ENCODE measurements around the gene DDX43.
A peak's percentile ranks its signal among the peaks of the same experiment; 100 is the strongest.
"Not testable (repeated sequence)": the region's sequence is repeated elsewhere in the genome, so short reads cannot be mapped to it uniquely, and the experiment has no call there.

DDX43 gene

DNA sequence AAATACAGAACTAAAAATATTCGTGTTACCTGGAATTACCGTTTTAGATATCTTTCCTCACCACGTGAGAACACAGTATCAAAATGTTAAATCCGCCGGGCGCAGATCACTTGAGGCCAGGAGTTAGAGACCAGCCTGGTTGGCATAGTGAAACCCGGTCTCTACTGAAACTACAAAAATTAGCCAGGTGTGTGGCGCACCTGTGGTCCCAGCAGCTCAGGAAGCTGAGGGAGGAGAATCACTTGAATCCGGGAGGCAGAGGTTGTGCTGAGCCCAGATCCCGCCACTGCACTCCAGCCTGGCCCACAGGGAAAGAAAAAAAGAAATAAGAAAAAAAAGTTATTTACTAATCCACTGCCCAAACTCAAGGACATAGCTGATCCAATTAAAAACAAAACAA is 4.8 kb upstream of the DDX43 start:
- DNase-seq = no peak

DNA sequence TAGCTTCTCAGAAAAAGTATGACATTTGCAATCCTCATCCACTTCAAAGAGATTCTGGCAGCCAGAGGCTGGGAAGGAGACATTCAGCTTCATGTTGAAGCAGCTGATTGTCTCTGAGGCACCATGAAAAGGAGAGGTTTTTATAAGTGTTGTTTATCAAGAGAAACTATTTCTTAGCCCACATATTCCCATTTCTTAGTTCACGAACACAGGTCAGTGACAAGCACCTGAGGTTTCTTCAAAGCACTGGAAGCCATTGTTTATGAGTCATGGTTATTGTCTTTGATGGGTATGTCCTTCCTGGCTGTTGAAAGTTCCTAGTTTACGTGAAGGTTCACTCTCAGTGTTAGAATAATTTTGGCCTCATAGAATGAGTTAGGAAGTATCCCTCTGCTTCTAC is 3.0 kb upstream of the DDX43 start:
- no peak for DNase-seq

DNA sequence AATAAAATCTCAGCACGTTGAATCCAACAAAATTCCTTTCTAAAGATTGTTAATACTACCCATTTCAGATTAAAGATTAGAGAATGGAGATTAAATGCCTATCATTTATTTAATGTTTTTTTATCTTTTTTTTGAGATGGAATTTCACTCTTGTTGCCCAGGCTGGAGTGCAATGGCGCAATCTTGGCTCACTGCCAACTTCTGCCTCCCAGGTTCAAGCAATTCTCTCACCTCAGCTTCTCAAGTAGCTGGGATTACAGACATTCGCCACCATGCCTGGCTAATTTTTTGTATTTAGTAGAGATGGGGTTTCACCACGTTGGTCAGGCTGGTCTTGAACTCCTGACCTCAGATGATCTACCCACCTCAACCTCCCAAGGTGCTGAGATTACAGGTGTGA is 2.4 kb upstream of the DDX43 start:
- not testable (repeated sequence) for DNase-seq

DNA sequence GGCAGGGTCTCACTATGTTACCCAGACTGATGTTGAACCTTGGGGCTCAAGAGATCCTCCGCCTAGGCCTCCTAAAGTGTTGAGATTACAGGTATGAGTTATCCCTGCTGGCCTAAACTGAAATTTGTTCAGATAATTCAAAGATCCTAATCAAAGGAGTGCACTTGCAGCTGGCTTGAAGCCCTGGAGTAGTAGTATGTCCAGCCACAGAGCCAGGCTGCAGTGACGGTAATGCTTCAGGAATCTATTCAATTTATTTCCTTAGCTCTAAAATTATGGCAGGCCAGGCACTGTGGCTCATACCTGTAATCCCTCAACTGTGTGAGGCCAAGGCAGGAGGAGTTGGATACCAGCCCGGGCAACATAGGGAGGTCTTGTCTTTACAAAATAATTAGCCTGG is 1.4 kb upstream of the DDX43 start:
- DNase-seq = no peak

DNA sequence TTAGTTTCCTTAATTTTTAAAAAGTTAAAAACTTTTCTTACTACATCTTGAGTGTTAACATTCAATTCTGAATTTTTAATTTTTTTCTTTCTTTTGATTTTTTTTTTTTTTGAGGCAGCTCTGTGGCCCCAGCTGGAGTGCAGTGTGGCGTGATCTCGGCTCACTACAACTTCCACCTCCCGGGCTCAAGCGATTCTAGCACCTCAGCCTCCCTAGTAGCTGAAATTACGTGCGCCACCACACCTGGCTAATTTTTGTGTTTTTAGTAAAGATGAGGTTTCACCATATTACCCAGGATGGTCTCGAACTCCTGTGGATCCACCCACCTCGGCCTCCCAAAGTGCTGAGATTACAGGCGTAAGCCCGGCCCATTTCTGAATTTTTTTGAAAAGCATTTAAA is 1.2 kb downstream of the DDX43 start:
- DNase-seq = no peak

DNA sequence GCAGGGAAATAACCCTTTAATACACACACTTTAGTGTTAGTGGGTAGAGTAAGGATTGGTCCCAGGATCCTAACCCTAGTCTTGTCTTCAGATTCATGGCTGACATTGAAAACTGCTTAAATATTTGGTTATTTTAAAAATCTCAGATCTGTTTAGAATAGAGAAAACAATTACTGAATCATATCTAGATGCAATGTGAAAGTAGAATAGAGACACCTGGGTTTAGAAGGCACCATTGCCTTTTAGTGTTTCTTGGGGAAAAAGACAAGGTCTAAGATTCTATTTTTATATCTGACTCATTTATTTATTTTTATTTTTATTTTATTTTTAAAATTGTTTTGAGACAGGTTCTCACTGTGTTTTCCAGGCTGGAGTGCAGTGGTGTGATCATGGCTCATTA is 6.0 kb downstream of the DDX43 start:
- no peak for DNase-seq

DNA sequence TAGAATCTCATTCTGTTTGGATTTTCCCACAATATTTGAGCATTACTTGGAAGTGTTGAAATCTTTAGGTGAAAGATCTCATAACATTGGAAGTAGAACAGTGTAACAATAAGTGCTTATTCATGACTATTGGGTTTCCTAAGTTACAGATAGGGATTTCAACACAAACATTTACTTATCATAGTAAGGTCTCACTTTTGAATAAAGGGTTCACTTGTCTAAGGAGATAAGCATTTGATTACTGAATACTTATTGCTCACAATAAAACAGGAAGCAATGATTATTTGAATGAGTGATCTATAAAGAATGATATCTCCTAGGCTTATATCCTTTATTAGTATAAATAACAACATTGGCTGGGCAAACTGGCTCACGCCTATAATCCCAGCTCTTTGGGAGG is 14.8 kb downstream of the DDX43 start:
- DNase-seq = no peak

DNA sequence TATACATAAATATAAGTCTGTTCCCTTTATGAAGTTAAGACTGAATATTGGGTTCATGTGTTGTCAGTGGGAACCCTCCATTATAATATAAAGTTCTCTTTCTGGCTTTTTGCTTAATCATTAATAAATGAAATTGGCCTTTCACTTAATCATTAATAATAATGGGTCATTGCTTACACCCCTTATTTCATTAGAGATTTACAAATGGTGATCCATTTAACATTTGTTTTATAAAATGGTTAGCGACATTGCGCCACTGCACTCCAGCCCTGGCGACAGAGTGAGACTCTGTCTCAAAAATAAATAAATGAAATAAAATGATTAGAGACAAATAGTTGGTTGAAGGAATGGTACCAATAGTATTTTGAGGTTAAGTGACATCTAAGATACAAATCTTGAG is 18.5 kb downstream of the DDX43 start:
- DNase-seq = no peak

DNA sequence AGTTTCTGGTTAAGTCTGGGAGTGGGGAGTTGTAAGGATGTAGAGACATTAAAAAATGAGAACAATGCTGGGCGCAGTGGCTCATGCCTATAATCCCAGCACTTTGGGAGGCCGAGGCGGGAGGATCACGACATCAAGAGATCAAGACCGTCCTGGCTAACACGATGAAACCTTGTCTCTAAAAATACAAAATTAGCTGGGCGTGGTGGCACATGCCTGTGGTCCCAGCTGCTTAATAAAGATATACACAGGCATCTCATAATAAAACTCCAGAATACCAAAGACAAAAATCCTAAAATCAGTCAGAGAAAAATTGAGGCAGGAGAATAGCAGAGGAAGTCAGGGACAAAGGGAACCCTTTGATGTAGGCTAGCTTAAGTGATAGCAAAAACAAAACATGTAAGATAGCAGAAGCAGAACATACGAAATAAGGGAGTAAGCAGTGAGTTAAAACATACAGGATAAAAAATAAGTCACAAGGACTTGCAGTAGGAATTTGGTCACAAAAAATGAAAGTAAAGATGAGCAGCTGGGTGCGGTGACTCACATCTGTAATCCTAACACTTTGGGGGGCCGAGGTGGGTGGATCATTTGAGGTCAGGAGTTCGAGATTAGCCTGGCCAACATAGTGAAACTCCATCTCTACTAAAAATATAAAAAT is 23.6 kb downstream of the DDX43 start:
- DNase-seq = no peak

DNA sequence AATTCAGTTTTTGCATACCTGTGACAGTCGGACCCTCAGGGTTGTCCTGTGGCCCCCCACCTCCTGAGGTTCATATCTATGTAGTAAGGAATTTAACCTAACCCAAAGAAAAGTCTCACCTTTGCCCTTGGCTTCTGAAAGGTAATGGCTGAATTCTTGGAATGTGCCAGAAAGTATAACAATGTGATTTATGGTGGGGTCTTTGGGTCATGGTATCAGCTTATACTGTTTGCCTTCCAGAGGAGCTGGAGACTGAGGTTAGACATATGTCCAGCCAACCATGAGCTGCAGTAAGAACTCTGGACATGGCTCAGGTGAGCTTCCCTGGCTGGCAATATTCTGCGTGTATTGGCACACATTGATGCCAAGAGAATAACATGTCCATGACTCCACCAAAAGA is 26.9 kb downstream of the DDX43 start:
- no peak for DNase-seq

DNA sequence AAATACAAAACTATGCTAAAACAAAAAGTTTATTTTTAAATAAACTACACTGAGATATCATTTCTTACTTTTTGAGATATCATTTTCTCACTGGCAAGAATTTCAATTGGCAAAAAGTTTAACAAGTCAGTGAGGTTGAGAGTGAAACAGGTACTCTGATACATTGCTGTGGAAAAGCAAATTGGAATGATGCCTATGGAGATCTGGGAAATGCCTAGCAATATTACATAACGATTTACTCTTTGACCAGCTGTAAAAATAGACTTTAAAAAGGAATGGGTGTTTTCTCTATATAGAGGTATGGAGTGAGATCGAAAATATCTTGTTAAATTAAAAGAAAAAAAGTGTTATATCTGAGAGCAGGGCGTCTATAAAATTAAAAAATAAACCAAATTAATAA is 40.6 kb downstream of the DDX43 start:
- DNase-seq = no peak

DNA sequence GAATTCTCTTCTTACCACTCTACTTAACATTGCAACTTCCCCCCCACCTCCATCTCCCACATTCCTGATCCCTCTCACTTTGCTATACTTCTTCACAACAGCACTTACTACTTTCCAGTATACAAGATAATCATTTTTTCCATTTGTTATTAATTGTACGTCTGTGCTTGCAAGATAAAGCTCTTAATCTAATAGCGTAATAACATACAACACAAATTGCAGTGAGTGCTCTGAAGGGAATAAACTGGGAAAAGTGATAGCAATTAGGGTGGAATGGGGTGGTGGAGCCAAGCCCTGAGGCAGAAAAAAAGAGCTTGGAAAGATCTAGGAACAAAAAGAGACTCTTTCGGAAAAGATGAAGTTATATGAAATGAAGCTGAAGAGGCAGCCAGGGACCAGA is 48.9 kb downstream of the DDX43 start:
- no peak for DNase-seq

DNA sequence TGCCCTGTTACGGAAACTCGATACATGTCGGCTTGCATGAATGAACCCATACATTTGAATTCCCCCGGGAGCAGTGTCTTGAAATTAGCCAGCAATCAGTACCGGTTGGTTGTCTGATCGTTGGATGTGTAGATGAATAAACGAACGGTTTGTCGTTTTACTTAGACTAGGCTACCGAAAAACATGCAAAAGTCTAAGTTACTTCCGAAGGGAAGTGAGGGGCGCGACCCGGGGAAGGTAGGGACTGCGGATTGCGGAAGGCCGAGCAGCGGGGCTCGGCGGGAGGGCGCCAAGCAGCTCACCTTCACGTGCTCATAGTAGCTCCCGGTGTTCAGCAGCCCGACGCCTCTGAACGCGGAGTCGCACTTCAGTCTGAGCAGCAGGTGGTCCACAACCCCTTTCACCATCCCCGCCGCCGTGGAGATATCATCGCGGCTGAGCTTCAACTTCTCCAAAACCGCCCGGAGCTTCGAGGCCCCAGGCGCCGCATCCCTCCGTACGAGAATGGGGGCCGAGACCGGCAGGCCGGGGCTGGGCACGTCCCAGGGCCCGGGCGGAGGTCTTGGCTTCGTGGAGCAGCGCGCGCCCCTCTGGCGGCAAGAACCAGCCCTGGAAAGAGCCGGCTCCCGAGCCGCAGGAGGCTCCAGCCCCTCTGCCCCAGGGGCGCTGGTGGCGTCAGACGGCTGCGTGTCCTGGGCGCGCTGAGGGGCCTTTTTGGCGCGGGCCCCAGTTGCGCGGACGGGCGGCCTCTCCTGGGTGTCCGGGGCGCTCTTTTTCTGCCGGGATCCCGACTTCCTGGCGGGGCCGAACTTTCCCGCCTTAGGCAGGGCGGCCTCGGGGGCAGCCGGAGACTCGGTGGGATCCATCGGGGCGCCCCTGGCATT is 56.8 kb downstream of the DDX43 start:
- peak; percentile 22 for DNase-seq

DNA sequence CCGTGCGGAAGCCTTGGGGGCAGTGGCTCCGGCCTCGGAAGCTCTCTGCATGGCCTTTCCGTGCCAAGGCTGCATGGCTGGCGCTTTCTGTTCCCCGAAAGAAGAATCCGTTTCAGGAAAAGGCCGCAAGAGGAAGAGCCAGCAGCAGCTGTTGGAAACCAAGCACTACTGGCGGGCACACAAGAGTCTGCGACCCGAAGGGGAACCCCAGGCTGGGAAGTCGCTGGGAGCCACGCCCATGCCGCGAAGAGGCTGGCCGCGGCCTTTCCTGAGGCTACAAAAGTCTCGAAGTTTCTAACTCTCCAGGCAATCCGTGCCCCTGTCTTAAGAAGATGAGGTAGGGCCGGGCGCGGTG is 57.5 kb downstream of the DDX43 start, which contains the start of gene CGAS:
Gene CGAS (minus strand): TSS at position 191 of the 355 bp plus-strand sequence. CDS start 116 bp downstream, at position 75.
- no peak for DNase-seq

DNA sequence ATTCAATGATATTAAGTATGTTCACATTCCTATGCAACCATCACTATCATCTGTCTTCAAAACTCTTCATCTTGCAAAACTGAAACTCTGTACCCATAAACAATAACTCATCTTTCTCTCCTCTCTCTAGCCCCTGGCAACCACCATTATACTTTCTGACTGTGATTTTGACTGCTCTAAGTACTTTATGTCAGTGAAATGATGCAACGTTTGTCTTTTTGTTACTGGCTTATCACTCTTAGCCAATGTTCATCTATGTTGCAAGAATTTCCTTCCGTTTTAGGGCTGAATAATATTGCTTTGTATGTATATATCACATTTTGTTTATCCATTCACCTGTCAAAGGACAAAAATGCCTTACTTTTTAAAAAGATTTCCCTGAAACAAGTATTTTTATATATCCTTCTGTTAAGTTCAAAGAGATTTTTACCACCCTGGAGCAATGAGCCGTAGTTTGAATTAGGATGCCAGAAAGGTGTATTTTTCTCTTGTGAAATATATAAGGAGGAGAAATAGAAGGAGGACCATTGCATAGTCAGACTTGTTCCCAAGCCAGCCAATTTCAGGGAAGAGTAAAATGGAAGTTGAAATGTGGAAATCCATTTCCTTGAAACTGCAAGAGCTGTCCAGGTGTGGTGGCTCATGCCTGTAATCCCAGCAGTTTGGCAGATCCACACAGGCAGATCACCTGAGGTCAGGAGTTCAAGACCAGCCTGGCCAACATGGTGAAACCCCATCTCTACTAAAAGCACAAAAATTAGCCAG is 61.4 kb downstream of the DDX43 start:
- no peak for DNase-seq

DNA sequence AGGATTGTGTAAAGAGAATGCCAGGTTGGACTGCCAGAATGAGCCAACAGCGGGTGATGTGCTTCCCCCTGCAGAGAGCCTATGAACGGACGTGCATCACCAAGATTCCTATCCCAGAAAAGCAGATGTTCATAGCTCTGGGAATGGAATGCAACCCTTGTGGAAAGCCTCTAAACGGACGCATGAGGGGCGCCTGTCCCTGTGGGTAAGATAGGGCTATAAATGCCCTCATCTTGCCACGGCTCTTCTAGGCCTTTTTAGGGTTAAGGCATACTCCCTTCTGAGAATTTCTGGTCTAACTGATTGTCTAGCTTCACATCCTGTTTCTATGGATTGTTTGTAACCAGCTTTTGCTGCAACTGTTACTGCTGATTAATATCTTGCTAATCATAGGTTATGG is 64.8 kb downstream of the DDX43 start:
- not testable (repeated sequence) for DNase-seq

DNA sequence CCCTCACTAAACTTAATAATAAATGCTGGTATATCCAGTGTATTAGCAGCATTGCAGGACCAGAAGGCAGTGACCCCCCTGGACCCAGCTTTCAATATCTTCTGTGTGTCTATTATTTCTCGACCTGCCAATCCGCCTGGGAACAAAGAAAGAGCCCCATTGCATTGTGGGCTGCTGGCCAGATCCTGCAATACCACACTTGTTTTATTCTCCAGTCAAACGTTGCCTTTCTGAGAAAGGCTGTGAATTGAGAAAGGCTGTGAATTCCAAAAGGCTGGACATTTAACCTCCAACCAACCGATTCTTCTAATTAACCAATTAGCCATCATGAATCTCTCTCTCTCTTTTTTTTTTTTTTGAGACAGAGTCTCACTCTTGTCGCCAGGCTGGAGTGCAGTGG is 65.4 kb downstream of the DDX43 start:
- DNase-seq = no peak

DNA sequence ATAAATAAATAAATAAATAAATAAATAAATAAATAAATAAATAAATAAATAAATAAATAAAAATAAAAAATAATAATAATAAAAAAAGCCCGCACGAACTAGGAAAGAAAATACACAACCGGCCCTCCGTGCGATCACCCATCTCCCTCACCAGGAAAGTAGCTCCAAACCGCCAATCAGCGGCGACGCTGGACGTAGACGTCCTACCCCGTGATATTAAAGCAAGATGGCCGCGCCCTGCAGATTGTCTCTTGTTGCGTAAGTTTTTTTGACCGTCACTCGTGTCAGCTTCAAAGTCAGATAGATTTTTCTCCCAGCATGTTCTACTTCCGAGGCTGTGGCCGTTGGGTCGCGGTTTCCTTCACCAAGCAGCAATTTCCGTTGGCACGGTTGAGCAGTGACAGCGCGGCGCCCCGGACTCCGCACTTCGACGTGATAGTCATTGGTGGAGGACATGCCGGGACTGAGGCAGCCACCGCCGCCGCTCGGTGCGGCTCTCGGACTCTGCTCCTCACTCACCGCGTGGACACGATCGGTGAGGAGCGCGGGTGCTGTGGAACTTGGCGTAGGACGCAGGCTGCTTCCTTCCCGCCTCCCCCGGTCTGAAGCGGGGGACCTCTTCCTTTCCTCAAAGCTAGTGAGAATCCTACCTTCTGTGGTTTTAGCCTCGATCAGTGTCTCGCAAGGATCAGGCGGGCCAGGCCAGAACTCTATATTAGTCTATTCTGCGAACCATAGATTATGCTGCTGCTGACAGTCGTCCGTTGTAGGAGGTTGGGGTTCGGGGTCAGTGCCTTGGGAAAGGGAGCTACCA is 67.1 kb downstream of the DDX43 start, which contains the start of gene MTO1:
Gene MTO1 (plus strand): TSS at position 201 of the 814 bp plus-strand sequence. CDS start 118 bp downstream, at position 319.
- peak; percentile 90 for DNase-seq

Measured in NCI-H82 (cell line).